ENCODE results near the gene TMEM178B.

DNA sequence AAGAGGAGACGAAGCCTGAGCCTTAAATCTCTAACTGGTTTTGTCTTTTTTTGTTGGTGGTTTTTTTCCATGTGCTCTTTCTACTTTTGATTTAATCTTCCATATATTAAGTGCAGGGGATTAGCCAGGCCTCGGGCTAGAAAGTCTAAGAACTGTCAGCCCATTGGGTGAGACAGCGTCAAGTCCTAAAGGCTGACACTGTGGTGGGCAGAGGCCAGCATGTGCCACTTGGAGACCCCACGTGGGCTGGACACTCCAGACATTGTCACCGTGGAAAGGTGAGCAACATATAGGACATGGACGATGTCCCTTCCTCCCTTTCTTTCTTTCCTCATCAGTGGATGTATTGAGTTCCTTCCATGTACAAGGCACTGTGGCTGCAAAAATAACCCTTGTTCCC lies 129.3 kb downstream of the TMEM178B start:
- TF ChIP-seq, protein P1, sequence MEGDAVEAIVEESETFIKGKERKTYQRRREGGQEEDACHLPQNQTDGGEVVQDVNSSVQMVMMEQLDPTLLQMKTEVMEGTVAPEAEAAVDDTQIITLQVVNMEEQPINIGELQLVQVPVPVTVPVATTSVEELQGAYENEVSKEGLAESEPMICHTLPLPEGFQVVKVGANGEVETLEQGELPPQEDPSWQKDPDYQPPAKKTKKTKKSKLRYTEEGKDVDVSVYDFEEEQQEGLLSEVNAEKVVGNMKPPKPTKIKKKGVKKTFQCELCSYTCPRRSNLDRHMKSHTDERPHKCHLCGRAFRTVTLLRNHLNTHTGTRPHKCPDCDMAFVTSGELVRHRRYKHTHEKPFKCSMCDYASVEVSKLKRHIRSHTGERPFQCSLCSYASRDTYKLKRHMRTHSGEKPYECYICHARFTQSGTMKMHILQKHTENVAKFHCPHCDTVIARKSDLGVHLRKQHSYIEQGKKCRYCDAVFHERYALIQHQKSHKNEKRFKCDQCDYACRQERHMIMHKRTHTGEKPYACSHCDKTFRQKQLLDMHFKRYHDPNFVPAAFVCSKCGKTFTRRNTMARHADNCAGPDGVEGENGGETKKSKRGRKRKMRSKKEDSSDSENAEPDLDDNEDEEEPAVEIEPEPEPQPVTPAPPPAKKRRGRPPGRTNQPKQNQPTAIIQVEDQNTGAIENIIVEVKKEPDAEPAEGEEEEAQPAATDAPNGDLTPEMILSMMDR (conservative IDR thresholded peaks at IDR 0.05) = no peak
- no peak for TF ChIP-seq EZH2 (IDR thresholded peaks at IDR 0.05; ENCODE audit: low read depth)

Data from PC-9 (cell line).